ENCODE measurements around the gene ZNFX1.

DNA sequence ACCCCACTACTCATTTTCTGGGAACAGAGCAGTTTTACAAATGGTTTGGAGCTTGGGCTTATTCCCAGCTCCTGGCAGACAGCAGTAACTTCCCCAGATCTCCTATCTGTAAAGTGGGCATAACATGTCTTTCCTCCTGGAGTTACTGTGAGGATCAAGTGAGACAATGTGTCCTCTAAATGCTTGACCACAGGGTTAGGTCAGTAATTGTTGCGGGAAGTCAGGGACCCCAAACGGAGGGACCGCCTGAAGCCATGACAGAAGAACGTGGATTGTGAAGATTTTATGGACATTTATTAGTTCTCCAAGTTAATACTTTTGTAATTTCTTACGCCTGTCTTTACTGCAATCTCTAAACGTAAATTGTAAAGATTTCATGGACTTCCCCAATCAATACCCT lies 15.3 kb upstream of the ZNFX1 start:
- TF ChIP-seq, protein P1, sequence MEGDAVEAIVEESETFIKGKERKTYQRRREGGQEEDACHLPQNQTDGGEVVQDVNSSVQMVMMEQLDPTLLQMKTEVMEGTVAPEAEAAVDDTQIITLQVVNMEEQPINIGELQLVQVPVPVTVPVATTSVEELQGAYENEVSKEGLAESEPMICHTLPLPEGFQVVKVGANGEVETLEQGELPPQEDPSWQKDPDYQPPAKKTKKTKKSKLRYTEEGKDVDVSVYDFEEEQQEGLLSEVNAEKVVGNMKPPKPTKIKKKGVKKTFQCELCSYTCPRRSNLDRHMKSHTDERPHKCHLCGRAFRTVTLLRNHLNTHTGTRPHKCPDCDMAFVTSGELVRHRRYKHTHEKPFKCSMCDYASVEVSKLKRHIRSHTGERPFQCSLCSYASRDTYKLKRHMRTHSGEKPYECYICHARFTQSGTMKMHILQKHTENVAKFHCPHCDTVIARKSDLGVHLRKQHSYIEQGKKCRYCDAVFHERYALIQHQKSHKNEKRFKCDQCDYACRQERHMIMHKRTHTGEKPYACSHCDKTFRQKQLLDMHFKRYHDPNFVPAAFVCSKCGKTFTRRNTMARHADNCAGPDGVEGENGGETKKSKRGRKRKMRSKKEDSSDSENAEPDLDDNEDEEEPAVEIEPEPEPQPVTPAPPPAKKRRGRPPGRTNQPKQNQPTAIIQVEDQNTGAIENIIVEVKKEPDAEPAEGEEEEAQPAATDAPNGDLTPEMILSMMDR (IDR thresholded peaks at IDR 0.05; ENCODE audit: low read depth, low read length), result no peak
- TF ChIP-seq EZH2phosphoT487 (IDR thresholded peaks at IDR 0.05; ENCODE audit: low read depth), result no peak
